ENCODE data around the gene STAT5B.

DNA sequence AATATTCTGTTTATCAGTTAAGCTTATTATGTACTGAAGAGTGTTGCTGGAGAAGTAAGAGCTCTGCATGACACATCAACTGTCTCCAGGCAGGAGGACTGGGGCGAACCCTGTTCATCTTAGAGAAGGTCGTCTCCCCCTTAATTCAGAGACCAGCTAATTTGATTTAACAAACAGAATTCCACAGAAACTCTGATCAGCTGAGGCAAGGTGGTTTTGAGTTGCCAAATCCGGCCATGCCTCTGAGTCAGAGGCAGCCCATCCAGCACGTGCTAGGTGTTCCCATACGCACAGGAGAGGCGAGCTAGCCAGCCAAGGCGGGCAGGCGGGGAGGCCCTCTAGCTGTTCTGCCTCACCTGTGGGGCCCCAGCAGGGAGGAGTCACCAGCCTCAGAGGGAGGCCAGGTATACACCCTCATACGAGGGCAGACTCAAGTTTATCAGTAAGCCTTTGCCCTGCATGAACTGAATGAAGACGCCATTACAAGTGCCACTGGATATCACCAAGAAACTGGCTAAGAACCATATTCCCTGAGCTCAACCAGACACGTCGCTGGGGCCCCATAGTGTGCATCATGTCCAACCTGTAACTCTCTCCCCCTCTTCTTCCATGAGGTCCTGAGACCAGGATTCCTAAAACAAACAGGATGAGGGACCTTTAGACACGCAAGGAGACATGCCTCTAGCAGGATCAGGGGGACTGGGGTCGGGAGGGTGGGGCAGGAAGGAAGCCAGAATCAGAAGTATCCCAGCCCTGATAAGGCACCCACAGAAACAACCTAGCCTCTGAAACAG is 37.8 kb upstream of the STAT5B start:
- TF ChIP-seq, protein P1, sequence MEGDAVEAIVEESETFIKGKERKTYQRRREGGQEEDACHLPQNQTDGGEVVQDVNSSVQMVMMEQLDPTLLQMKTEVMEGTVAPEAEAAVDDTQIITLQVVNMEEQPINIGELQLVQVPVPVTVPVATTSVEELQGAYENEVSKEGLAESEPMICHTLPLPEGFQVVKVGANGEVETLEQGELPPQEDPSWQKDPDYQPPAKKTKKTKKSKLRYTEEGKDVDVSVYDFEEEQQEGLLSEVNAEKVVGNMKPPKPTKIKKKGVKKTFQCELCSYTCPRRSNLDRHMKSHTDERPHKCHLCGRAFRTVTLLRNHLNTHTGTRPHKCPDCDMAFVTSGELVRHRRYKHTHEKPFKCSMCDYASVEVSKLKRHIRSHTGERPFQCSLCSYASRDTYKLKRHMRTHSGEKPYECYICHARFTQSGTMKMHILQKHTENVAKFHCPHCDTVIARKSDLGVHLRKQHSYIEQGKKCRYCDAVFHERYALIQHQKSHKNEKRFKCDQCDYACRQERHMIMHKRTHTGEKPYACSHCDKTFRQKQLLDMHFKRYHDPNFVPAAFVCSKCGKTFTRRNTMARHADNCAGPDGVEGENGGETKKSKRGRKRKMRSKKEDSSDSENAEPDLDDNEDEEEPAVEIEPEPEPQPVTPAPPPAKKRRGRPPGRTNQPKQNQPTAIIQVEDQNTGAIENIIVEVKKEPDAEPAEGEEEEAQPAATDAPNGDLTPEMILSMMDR (IDR thresholded peaks at IDR 0.05) = no peak
- no peak for TF ChIP-seq POLR2A (IDR thresholded peaks at IDR 0.05)

Measured in thyroid gland (tissue), 4 donors.